GM21515 (cell line): Measurements from ENCODE around the gene PRICKLE4.

Source experiments
- ATAC-seq: cut with Tn5 transposase; IDR thresholded peaks from one replicate; pipeline ENCODE4 v1.9.1; 2021; ENCODE audit not compliant: unreplicated experiment

The PRICKLE4 gene

GRCh38 chr6:41780551-41781365 lies at the start of gene PRICKLE4:
Gene PRICKLE4, plus strand, starts transcription at chr6:41780782. Its CDS starts 2,692 bp downstream, at chr6:41783474.
- ATAC-seq = no peak

- ATAC-seq = no peak
Measured at GRCh38 chr6:41731561-41732086, 49.0 kb upstream of the PRICKLE4 start.

GRCh38 chr6:41732149-41732548 lies 48.4 kb upstream of the PRICKLE4 start:
- no peak for ATAC-seq

GRCh38 chr6:41732591-41733359 lies 47.8 kb upstream of the PRICKLE4 start:
- peak; percentile 35 for ATAC-seq

- no peak for ATAC-seq
Measured at GRCh38 chr6:41733360-41733706, 47.2 kb upstream of the PRICKLE4 start.

GRCh38 chr6:41733707-41734665 lies 46.6 kb upstream of the PRICKLE4 start:
- peak; percentile 41 for ATAC-seq

- peak; percentile 16 for ATAC-seq
Measured at GRCh38 chr6:41734666-41735426, 45.7 kb upstream of the PRICKLE4 start.

GRCh38 chr6:41735427-41736185 lies 45.0 kb upstream of the PRICKLE4 start, which contains the start of gene TFEB:
Gene TFEB, minus strand, starts transcription at chr6:41735608. Its CDS starts 44,395 bp downstream, at chr6:41691213.
- peak; percentile 48 for ATAC-seq

GRCh38 chr6:41736186-41736733 lies 44.3 kb upstream of the PRICKLE4 start:
- ATAC-seq = no peak

GRCh38 chr6:41736800-41737555 lies 43.6 kb upstream of the PRICKLE4 start:
- ATAC-seq = no peak

- ATAC-seq = no peak
Measured at GRCh38 chr6:41737591-41738130, 42.9 kb upstream of the PRICKLE4 start.

- ATAC-seq = no peak
Measured at GRCh38 chr6:41739041-41739440, 41.5 kb upstream of the PRICKLE4 start.

- no peak for ATAC-seq
Measured at GRCh38 chr6:41740366-41741162, 40.0 kb upstream of the PRICKLE4 start.

GRCh38 chr6:41741625-41742490 lies 38.7 kb upstream of the PRICKLE4 start:
- ATAC-seq = no peak

- ATAC-seq = no peak
Measured at GRCh38 chr6:41743406-41744235, 37.0 kb upstream of the PRICKLE4 start.
